Vagina (tissue), 2 donors: Measurements from ENCODE around the gene KRT84. TPM values are rescaled to one million over a fixed set of nuclear protein-coding genes. Genes with fewer than 3 reads are reported as not detected.

ENCODE experiments used
- DNase-seq, 2 donors: peaks; one replicate each; pipeline ENCODE4 v3.0.0-alpha.2; 2017; ENCODE audit errors: extremely low spot score in 2 of 2
- H3K27ac ChIP-seq: fragments of 200-600 bp; sonication (generic); one replicate; pipeline ENCODE4 v1.5.1; 2019
- H3K27me3 ChIP-seq: fragments of 200-600 bp; sonication (generic); one replicate; pipeline ENCODE4 v1.5.1; 2019
- H3K36me3 ChIP-seq, 2 donors: fragments of 200-600 bp; sonication (generic); one replicate each; pipeline ENCODE4 v1.5.1; 2017 to 2019
- H3K4me1 ChIP-seq: fragments of 200-600 bp; sonication (generic); one replicate; pipeline ENCODE4 v1.5.1; 2019
- H3K4me3 ChIP-seq, 2 donors: fragments of 200-600 bp; sonication (generic); 1 replicate in 1 of 2; 2 replicates in 1 of 2; pipeline ENCODE4 v1.5.1; 2016 to 2019
- H3K9me3 ChIP-seq: fragments of 200-600 bp; sonication (generic); one replicate; pipeline ENCODE4 v1.5.1; 2019
- POLR2A ChIP-seq, 2 donors: fragments of 450-650 bp; IDR thresholded peaks; one replicate each; pipeline ENCODE4 v1.6.1; 2017; ENCODE audit warnings: antibody characterized with exemption in 2 of 2, mild to moderate bottlenecking in 2 of 2, moderate library complexity in 2 of 2
- POLR2AphosphoS5 ChIP-seq, 2 donors: sonication (generic); formaldehyde crosslinking; IDR thresholded peaks; one replicate each; pipeline ENCODE4 v1.9.0; 2017; ENCODE audit warnings: antibody characterized with exemption in 2 of 2, mild to moderate bottlenecking in 2 of 2, low read depth in 1 of 2; ENCODE audit not compliant: insufficient read depth in 1 of 2
- intact Hi-C: fragments of 100-400 bp; cut with DNase I; formaldehyde crosslinking; loops from one replicate; pipeline ENCODE4 v1.15.1; 2023
- total RNA-seq: library from RNA; depleted of rRNA; stranded (reverse); fragments of >200 nt; gene quantifications from one replicate; pipeline ENCODE4 v1.2.3, GENCODE V29; 2016
- TF ChIP-seq, protein P1 (sequence below), 3 experiments: fragments of 450-650 bp in 2 of 3; fragments of 200-600 bp in 1 of 3; sonication (generic) in 1 of 3; IDR thresholded peaks; one replicate each; pipeline ENCODE4 v1.5.1; 2017 to 2019; ENCODE audit warnings: antibody characterized with exemption in 3 of 3, mild to moderate bottlenecking in 2 of 3, moderate library complexity in 2 of 3

Gene KRT84
- total RNA-seq, result not detected

DNA sequence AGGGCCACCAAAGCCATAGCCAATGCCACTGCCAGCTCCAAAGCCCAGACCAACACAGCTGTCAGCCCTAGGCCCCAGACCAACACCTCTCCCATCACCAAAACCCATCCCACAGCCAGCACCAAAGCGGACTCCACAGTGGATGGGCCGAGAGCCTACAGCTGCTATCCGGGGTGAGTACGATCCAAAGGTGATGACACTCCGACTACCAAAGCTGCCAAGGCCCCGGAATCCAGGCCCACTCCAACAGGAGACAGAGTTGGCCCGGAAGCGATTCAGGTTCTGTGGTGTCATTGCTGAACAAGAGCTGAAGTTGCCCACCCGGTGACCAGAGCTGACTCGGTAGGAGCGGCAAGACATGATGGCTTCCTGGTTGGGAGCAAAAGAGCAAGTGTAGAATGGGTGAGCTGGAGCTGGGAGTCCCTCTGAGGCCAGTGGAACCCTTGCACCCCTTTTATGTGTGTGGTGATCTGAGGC is at the start of gene KRT84:
Gene KRT84, minus strand, starts transcription at position 427 of the 477 bp plus-strand sequence. Its CDS starts 67 bp downstream, at position 360.
- Histone ChIP-seq H3K27me3 (no peaks in the 10 kb centered on the region), H3K4me3 (no peak within 1 kb of the TSS), H3K36me3 (no peaks in the 10 kb centered on the region), H3K27ac (no peak within 1 kb of the TSS), H3K4me1 (peaks cover 17% of the 10 kb centered on the region), H3K9me3 (no peaks in the 10 kb centered on the region)
- TF ChIP-seq, protein P1, sequence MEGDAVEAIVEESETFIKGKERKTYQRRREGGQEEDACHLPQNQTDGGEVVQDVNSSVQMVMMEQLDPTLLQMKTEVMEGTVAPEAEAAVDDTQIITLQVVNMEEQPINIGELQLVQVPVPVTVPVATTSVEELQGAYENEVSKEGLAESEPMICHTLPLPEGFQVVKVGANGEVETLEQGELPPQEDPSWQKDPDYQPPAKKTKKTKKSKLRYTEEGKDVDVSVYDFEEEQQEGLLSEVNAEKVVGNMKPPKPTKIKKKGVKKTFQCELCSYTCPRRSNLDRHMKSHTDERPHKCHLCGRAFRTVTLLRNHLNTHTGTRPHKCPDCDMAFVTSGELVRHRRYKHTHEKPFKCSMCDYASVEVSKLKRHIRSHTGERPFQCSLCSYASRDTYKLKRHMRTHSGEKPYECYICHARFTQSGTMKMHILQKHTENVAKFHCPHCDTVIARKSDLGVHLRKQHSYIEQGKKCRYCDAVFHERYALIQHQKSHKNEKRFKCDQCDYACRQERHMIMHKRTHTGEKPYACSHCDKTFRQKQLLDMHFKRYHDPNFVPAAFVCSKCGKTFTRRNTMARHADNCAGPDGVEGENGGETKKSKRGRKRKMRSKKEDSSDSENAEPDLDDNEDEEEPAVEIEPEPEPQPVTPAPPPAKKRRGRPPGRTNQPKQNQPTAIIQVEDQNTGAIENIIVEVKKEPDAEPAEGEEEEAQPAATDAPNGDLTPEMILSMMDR (IDR thresholded peaks at IDR 0.05), result no peak
- TF ChIP-seq POLR2A (IDR thresholded peaks at IDR 0.05), result no peak
- TF ChIP-seq POLR2AphosphoS5 (IDR thresholded peaks at IDR 0.05; ENCODE audit: insufficient read depth in 1 of 2, low read depth in 1 of 2), result no peak
- intact Hi-C loops, result no loop called here
- no peak for DNase-seq

GRCh38 chr12:52434760-52435530 is 49.5 kb upstream of the KRT84 start:
- H3K4me1 ChIP-seq, result peaks cover 40% of the 10 kb centered on the region
- H3K4me3 ChIP-seq, result no peak overlapping the region
- H3K9me3 ChIP-seq, result no peaks in the 10 kb centered on the region
- no peak for TF ChIP-seq POLR2A (IDR thresholded peaks at IDR 0.05)
- TF ChIP-seq, protein P1 (IDR thresholded peaks at IDR 0.05), result no peak
- TF ChIP-seq POLR2AphosphoS5 (IDR thresholded peaks at IDR 0.05; ENCODE audit: insufficient read depth in 1 of 2, low read depth in 1 of 2), result no peak
- H3K36me3 ChIP-seq, result no peaks in the 10 kb centered on the region
- no peaks in the 10 kb centered on the region for H3K27me3 ChIP-seq
- no peak overlapping the region for H3K27ac ChIP-seq
- DNase-seq, result peak; percentile 34 to 69
- intact Hi-C loops, result no loop called here

- H3K4me3 ChIP-seq, result no peak within 1 kb of the TSS
- H3K4me1 ChIP-seq, result peaks cover 36% of the 10 kb centered on the region
- intact Hi-C loops, result no loop called here
- no peak for TF ChIP-seq POLR2A (IDR thresholded peaks at IDR 0.05)
- no peak for TF ChIP-seq POLR2AphosphoS5 (IDR thresholded peaks at IDR 0.05; ENCODE audit: insufficient read depth in 1 of 2, low read depth in 1 of 2)
- TF ChIP-seq, protein P1 (IDR thresholded peaks at IDR 0.05), result no peak
- no peaks in the 10 kb centered on the region for H3K36me3 ChIP-seq
- H3K9me3 ChIP-seq, result no peaks in the 10 kb centered on the region
- DNase-seq, result peak in 1 of 2 donors; percentile 81
- no peak within 1 kb of the TSS for H3K27ac ChIP-seq
- no peaks in the 10 kb centered on the region for H3K27me3 ChIP-seq
Observed at GRCh38 chr12:52434081-52434733, 48.8 kb upstream of the KRT84 start, which contains the start of gene KRT75. KRT75 (minus strand) TSS chr12:52434371; CDS start chr12:52434304, 67 bp downstream.

DNA sequence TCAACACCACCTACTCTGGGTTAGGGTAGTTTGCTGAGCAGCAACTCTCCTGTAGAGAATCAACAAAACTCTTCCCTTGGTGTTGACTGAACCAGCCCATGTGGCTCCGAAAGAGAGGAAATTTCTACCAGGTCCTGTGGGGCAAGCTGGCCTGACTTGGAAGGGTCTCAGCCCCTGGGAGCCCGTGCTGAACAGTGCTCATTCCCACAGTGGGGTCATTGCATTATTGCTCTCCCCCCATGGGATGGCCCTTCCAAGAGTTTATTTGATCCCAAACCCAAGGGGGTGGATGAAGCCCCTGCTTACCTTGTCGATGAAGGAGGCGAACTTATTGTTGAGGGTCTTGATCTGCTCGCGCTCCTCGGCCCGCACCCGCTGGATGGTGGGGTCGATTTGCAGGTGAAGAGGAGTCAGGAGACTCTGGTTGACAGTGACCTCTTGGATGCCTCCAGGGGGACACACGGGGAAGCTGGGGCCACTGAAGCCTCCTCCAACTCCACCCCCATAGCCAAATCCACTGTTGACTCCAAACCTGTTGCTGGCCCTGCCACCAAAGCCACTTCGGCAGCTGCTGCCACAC is 48.1 kb upstream of the KRT84 start:
- intact Hi-C loops, result no loop called here
- H3K36me3 ChIP-seq, result no peaks in the 10 kb centered on the region
- H3K4me1 ChIP-seq, result peaks cover 31% of the 10 kb centered on the region
- H3K4me3 ChIP-seq, result no peak overlapping the region
- no peaks in the 10 kb centered on the region for H3K9me3 ChIP-seq
- H3K27ac ChIP-seq, result no peak overlapping the region
- DNase-seq, result peak in 1 of 2 donors; percentile 83
- TF ChIP-seq, protein P1 (IDR thresholded peaks at IDR 0.05), result no peak
- no peak for TF ChIP-seq POLR2AphosphoS5 (IDR thresholded peaks at IDR 0.05; ENCODE audit: insufficient read depth in 1 of 2, low read depth in 1 of 2)
- no peak for TF ChIP-seq POLR2A (IDR thresholded peaks at IDR 0.05)
- H3K27me3 ChIP-seq, result no peaks in the 10 kb centered on the region
